Measurements from ENCODE around the gene KCNG3.
"Not testable (repeated sequence)": the region's sequence is repeated elsewhere in the genome, so short reads cannot be mapped to it uniquely, and the experiment has no call there.

The KCNG3 gene

GRCh38 chr2:42424033-42424432, 69.7 kb downstream of the KCNG3 start:
- DNase-seq = no peak

- no peak for DNase-seq
These were observed 72.1 kb downstream of the KCNG3 start for GRCh38 chr2:42421601-42422239.

GRCh38 chr2:42421157-42421485, 72.7 kb downstream of the KCNG3 start:
- DNase-seq = no peak

GRCh38 chr2:42414648-42415047, 79.1 kb downstream of the KCNG3 start:
- no peak for DNase-seq

DNA sequence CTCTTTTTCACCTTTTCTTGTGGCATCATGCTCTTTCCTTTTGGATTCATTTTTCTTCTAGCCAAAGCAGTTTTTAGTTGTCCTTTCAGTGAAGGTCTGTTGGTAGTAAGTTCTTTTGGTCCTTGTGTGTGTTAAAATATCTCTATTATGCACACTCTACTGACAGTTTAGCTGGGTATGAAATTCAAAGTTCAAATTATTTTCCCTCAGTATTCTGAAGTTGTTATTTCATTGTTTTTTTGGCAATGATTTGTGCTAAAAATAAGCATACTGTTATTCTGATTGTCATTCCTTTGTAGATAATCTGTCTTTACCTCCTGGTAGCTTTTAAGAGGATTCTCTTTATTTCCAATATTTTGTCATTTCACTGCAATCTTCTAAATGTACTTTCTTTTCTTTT, 79.6 kb downstream of the KCNG3 start:
- DNase-seq = no peak

DNA sequence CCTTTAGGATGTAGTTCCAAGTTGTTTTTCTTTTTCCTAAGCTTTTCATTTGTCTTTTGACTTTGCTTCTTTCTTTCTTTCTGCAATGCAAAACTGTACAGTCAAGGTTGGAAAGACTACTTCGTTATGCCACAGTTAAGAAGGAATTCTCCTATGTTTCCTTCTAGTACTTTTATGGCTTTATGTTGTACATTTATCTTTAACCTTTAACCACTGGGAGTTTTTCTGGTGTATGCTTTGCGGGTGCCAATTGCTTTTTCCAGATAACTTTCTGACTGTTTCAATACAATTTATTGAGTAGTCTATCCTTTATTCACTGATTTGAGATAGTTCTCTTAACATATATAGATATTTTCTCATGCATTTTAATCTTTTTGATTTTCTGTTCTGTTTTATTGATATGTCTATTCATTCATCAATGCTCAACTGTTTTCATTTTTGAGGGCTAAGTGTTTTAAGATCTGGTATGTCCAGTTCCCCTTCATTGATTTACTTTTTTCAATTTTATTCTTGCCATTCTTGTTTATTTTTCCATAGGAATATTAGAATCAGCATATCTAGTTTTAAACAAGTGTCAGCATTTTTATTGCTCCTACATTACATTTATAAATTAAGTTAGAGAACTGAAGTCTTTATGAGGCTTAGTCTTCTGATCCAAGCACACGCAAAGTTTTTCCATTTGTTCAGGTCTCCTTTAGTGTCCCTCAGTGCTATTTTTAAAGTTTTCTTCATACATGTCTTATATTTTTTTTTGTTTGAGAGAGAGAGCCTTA, 82.9 kb downstream of the KCNG3 start:
- no peak for DNase-seq

- DNase-seq = no peak
These were observed 85.8 kb downstream of the KCNG3 start for GRCh38 chr2:42408009-42408408.

DNA sequence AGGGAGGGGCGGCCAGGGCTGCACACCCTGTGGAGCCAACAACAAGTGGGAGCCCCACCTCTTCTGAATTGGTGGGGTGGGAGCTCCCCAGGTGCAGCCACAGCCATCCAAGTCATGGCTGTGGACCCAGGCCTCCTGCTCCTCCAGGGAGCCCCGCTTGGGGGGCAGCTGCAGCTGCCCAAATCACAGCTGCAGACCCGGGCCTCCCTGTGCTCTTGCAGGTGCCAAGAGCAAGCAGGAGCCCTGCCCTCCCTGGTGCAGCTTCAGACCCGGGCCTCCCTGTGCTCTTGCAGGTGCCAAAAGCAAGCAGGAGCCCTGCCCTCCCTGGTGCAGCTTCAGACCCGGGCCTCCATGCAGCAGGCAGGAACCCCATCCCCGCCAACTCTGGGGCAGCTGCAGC, 86.3 kb downstream of the KCNG3 start:
- no peak for DNase-seq

DNA sequence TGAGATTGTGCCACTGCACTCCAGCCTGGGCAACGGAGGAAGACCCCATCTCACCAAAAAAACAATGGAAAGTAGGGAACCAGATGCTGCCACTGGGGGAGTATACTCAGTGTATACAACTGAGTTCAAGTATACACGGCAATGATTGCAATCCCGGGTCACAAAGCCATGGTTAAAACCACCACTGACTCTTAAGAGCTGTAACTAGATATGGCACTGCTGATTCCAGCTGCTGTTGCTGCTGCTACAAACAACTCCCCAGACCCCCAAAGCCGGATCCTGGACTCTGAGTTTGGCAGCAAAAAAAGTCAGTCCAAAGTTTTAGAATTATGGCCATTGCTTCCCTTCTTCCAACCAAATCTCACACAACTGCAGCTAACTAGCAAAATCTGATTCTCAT, 89.1 kb downstream of the KCNG3 start:
- no peak for DNase-seq

DNA sequence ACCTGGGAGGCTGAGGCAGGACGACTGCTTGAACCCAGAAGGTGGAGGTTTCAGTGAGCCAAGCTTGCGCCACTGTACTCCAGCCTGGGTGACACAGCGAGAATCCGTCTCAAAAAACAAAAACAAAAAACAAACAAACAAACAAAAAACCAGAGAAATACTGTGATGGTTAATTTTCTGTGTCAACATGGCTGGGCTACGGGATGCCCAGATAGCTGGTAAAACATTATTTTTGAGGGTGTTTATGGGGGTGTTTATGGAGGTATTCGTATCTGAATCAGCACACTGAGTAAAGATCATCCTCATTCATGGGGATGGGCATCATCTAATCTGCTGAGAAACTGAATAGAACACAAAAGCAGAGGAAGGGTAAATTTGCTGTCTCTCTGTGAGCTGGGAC, 92.0 kb downstream of the KCNG3 start:
- no peak for DNase-seq

- DNase-seq = not testable (repeated sequence)
These were observed 95.7 kb downstream of the KCNG3 start for GRCh38 chr2:42398052-42398451.

GRCh38 chr2:42393320-42393719, 100.5 kb downstream of the KCNG3 start:
- DNase-seq = not testable (repeated sequence)

DNA sequence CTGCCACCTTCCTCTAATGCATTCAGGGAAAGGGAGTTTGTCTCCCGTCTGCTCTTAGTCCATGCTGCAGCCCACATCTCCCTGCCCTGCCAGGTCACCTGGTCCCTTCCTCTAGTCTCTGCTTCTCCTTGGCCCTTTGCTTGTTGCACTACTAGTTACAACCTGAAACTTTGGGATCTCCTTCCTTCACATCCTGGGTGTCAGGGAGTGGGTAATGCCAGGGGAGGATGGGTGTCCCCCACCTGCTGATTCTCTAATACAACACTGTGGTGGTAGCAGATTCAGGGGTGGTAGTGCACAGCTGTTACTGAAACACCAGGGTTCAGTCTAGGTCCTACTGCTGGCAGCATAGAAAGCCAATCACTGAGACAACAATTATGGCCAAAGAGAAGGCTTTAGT, 101.6 kb downstream of the KCNG3 start:
- DNase-seq = no peak

Measured in NCI-H226 (cell line).